H9 (cell line): ENCODE measurements around the gene RBM34. TPM values are rescaled to one million over a fixed set of nuclear protein-coding genes. Genes with fewer than 3 reads are reported as not detected.

ENCODE experiments used
- DNase-seq: peaks from one replicate; pipeline ENCODE4 v3.0.0-alpha.2; 2017
- H2AFZ ChIP-seq: one replicate; pipeline ENCODE4 v1.6.1; 2013; ENCODE audit warnings: mild to moderate bottlenecking, low read length, control low read depth, moderate library complexity
- H2AK5ac ChIP-seq: 2 replicates; pipeline ENCODE4 v1.6.1; 2013; ENCODE audit warnings: low read length, control low read depth, mixed read lengths; ENCODE audit not compliant: insufficient read length
- H2BK120ac ChIP-seq: one replicate; pipeline ENCODE4 v1.6.1; 2013; ENCODE audit warnings: low read depth, mild to moderate bottlenecking, low read length, control low read depth, inconsistent platforms; ENCODE audit not compliant: poor library complexity, severe bottlenecking
- H2BK12ac ChIP-seq: 2 replicates; pipeline ENCODE4 v1.6.1; 2013; ENCODE audit warnings: low read length, control low read depth, mixed read lengths, low read depth; ENCODE audit not compliant: insufficient read length
- H2BK15ac ChIP-seq: 2 replicates; pipeline ENCODE4 v1.6.1; 2013; ENCODE audit warnings: low read depth, low read length, control low read depth
- H2BK20ac ChIP-seq: one replicate; pipeline ENCODE4 v1.6.1; 2013; ENCODE audit warnings: low read depth, mild to moderate bottlenecking, low read length, control low read depth, inconsistent platforms; ENCODE audit not compliant: poor library complexity, severe bottlenecking
- H2BK5ac ChIP-seq: 2 replicates; pipeline ENCODE4 v1.6.1; 2013; ENCODE audit warnings: low read length, control low read depth, mixed read lengths; ENCODE audit not compliant: insufficient read length
- H3K14ac ChIP-seq: 2 replicates; pipeline ENCODE4 v1.6.1; 2013; ENCODE audit warnings: low read length, control low read depth; ENCODE audit not compliant: insufficient read depth
- H3K18ac ChIP-seq: 2 replicates; pipeline ENCODE4 v1.6.1; 2013; ENCODE audit warnings: low read depth, mild to moderate bottlenecking, mixed read lengths, low read length, control low read depth; ENCODE audit not compliant: insufficient read length
- H3K23ac ChIP-seq: 2 replicates; pipeline ENCODE4 v1.6.1; 2013; ENCODE audit warnings: low read length, control low read depth, mixed read lengths, low read depth; ENCODE audit not compliant: insufficient read length
- H3K23me2 ChIP-seq: 2 replicates; pipeline ENCODE4 v1.6.1; 2013; ENCODE audit warnings: low read depth, mild to moderate bottlenecking, mixed read lengths, low read length, control low read depth; ENCODE audit not compliant: insufficient read length, poor library complexity, severe bottlenecking
- H3K27ac ChIP-seq: 2 replicates; pipeline ENCODE4 v1.5.1; 2013; ENCODE audit warnings: low read length, control low read depth, mixed read lengths, low read depth; ENCODE audit not compliant: insufficient read length
- H3K27me3 ChIP-seq: 2 replicates; pipeline ENCODE4 v1.6.1; 2013; ENCODE audit warnings: low read length, control low read depth, inconsistent platforms; ENCODE audit not compliant: insufficient read depth
- H3K4ac ChIP-seq: 2 replicates; pipeline ENCODE4 v1.6.1; 2013; ENCODE audit warnings: low read depth, mild to moderate bottlenecking, control low read depth, inconsistent platforms, low read length, moderate library complexity
- H3K4me1 ChIP-seq: 2 replicates; pipeline ENCODE4 v1.6.1; 2013; ENCODE audit warnings: low read length, control low read depth, inconsistent platforms; ENCODE audit not compliant: insufficient read depth
- H3K4me2 ChIP-seq: 2 replicates; pipeline ENCODE4 v1.6.1; 2013; ENCODE audit warnings: low read length, control low read depth, mixed read lengths; ENCODE audit not compliant: insufficient read length, insufficient read depth
- H3K56ac ChIP-seq: 2 replicates; pipeline ENCODE4 v1.6.1; 2013; ENCODE audit warnings: low read depth, mild to moderate bottlenecking, mixed read lengths, low read length, control low read depth; ENCODE audit not compliant: insufficient read length
- H3K79me1 ChIP-seq: 2 replicates; pipeline ENCODE4 v1.6.1; 2013; ENCODE audit warnings: low read depth, mild to moderate bottlenecking, moderate library complexity, low read length, control low read depth, inconsistent platforms; ENCODE audit not compliant: insufficient read depth, poor library complexity, severe bottlenecking
- H3K79me2 ChIP-seq: 2 replicates; pipeline ENCODE4 v1.6.1; 2013; ENCODE audit warnings: low read length, control low read depth, inconsistent platforms; ENCODE audit not compliant: insufficient read depth
- H3K9ac ChIP-seq: 2 replicates; pipeline ENCODE4 v1.6.1; 2013; ENCODE audit warnings: low read length, control low read depth, mixed read lengths; ENCODE audit not compliant: insufficient read length; ENCODE audit errors: extremely low read depth
- H3K9me3 ChIP-seq: one replicate; pipeline ENCODE4 v1.6.1; 2013; ENCODE audit warnings: low read depth, low read length, inconsistent platforms; ENCODE audit not compliant: control insufficient read depth
- H3T11ph ChIP-seq: one replicate; pipeline ENCODE4 v1.6.1; 2013; ENCODE audit warnings: mild to moderate bottlenecking, low read length, control low read depth, inconsistent platforms
- H4K20me1 ChIP-seq: one replicate; pipeline ENCODE4 v1.6.1; 2013; ENCODE audit not compliant: control insufficient read depth, insufficient read length, insufficient read depth
- H4K5ac ChIP-seq: 2 replicates; pipeline ENCODE4 v1.6.1; 2013; ENCODE audit warnings: low read depth, mild to moderate bottlenecking, mixed read lengths, low read length, control low read depth; ENCODE audit not compliant: insufficient read length
- H4K8ac ChIP-seq: replicated peaks from 2 replicates; pipeline ENCODE4 v1.6.1; 2013; ENCODE audit warnings: low read length, control low read depth, mixed read lengths, low read depth; ENCODE audit not compliant: insufficient read length
- H4K91ac ChIP-seq: 2 replicates; pipeline ENCODE4 v1.6.1; 2013; ENCODE audit warnings: low read depth, mild to moderate bottlenecking, moderate library complexity, mixed read lengths, low read length, control low read depth; ENCODE audit not compliant: insufficient read length
- H3K27ac Mint-ChIP-seq, 3 experiments: 2 replicates in 2 of 3; 3 replicates in 1 of 3; pipeline ENCODE4 v1.8.0; 2020 to 2021; ENCODE audit warnings: mixed read lengths in 3 of 3, mild to moderate bottlenecking in 1 of 3, moderate library complexity in 1 of 3
- H3K27me3 Mint-ChIP-seq: 2 replicates; pipeline ENCODE4 v1.8.0; 2021; ENCODE audit warnings: low read depth, mild to moderate bottlenecking, moderate library complexity, mixed read lengths
- H3K36me3 Mint-ChIP-seq, 3 experiments: 2 replicates in 2 of 3; 3 replicates in 1 of 3; pipeline ENCODE4 v1.8.0; 2020 to 2021; ENCODE audit warnings: low read depth in 3 of 3, mixed read lengths in 3 of 3; ENCODE audit not compliant: insufficient read depth in 1 of 3
- H3K4me1 Mint-ChIP-seq, 2 experiments: 2 replicates each; pipeline ENCODE4 v1.8.0; 2020; ENCODE audit warnings: mixed read lengths in 2 of 2
- H3K4me3 Mint-ChIP-seq, 2 experiments: 2 replicates in 1 of 2; 3 replicates in 1 of 2; pipeline ENCODE4 v1.8.0; 2020 to 2021; ENCODE audit warnings: mild to moderate bottlenecking in 2 of 2, mixed read lengths in 2 of 2, moderate library complexity in 1 of 2
- H3K9me3 Mint-ChIP-seq, 2 experiments: 2 replicates in 1 of 2; 3 replicates in 1 of 2; pipeline ENCODE4 v1.8.0; 2020; ENCODE audit warnings: mild to moderate bottlenecking in 2 of 2, mixed read lengths in 2 of 2, moderate library complexity in 1 of 2
- WGBS: extraction: QIAGEN DNeasy Blood & Tissue Kit; methylation state at CpG from one replicate; pipeline ENCODE4 v1.1.7; 2013; ENCODE audit warnings: missing lambda C conversion rate, low lambda C conversion rate, mixed read lengths; ENCODE audit not compliant: insufficient read length; ENCODE audit errors: extremely low coverage; 5-methylcytosine and 5-hydroxymethylcytosine counted together
- total RNA-seq: library from RNA; stranded (reverse); gene quantifications from 2 replicates; pipeline ENCODE4 v1.2.1, GENCODE V29; 2021
- TF ChIP-seq, protein P1 (sequence below): fragments of 200-600 bp; sonication (generic); conservative IDR thresholded peaks from 3 replicates; pipeline ENCODE4 v1.8.0; 2021; ENCODE audit warnings: antibody characterized with exemption, mild to moderate bottlenecking

The RBM34 gene
- total RNA-seq, 1 experiment from 2014 or later, result 121 TPM

DNA sequence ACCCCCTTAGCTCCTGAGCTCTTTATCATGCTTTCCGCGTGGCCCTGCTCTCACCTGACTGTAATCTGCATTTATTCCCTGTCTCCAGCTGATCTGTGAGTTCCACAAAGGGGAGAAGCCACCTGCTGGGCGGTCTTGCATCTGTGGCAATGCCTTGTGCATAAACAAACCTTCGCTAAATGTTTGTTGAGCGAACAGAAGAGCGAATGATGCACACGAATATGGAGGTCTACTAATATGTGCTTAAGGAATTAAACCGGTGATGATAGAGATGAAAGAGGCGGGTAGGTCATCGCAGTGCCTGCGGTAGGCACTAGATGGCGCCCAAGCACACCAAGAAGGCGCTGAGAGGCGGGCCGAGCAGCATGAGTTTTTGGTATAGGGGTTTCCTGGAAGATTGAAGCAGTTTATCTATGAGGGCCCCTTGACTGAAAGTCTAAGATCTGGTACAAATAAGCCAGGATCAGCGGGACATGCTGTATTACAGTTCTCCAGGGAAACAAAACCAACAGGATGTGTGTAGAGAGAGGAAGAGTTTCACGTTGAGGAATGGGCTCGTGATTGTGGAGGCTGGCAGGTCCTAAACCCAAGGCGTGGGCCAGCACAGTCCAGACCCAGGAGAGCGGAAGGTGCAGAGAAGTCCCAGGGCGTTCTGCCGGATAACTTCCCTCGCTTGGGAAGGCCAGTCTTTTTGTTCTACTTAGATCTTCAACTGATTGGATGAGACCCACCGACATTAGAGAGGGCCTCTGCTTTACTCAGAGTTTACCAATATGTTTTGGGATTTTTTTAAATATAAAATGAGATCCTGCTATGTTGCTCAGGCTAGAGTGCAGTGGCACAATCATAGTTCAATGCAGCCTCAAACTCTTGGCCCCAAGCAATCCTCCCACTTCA, 67.1 kb downstream of the RBM34 start:
- H3K4me2 ChIP-seq, result peak overlapping the region; percentile 60
- no peak overlapping the region for H4K8ac ChIP-seq
- no peak overlapping the region for H2BK120ac ChIP-seq
- no peak overlapping the region for H2AK5ac ChIP-seq
- no peak overlapping the region for H3T11ph ChIP-seq
- no peaks in the 10 kb centered on the region for H3K27me3 ChIP-seq
- peaks cover 14% of the 10 kb centered on the region for H3K4me1 ChIP-seq
- H3K4me3 Mint-ChIP-seq, result peak overlapping the region; percentile 52 to 74
- H3K23ac ChIP-seq, result no peak overlapping the region
- no peak overlapping the region for H3K27ac ChIP-seq
- no peak overlapping the region for H3K56ac ChIP-seq
- no peak overlapping the region for H2BK5ac ChIP-seq
- H3K27ac Mint-ChIP-seq, result peak overlapping the region in 1 of 3 experiments; percentile 57; a peak in 2 of 7 replicates
- H3K4ac ChIP-seq, result no peak overlapping the region
- H3K79me2 ChIP-seq, result no peaks in the 10 kb centered on the region
- no peak overlapping the region for H2AFZ ChIP-seq
- no peak overlapping the region for H4K91ac ChIP-seq
- DNase-seq, result peak; percentile 84
- H3K79me1 ChIP-seq, result no peaks in the 10 kb centered on the region
- no peak overlapping the region for H2BK12ac ChIP-seq
- no peaks in the 10 kb centered on the region for H4K20me1 ChIP-seq
- H3K36me3 Mint-ChIP-seq, result no peaks in the 10 kb centered on the region; a peak in 1 of 7 replicates
- WGBS, result no CpG with 5 or more reads among the region's 24 CpGs
- TF ChIP-seq, protein P1, sequence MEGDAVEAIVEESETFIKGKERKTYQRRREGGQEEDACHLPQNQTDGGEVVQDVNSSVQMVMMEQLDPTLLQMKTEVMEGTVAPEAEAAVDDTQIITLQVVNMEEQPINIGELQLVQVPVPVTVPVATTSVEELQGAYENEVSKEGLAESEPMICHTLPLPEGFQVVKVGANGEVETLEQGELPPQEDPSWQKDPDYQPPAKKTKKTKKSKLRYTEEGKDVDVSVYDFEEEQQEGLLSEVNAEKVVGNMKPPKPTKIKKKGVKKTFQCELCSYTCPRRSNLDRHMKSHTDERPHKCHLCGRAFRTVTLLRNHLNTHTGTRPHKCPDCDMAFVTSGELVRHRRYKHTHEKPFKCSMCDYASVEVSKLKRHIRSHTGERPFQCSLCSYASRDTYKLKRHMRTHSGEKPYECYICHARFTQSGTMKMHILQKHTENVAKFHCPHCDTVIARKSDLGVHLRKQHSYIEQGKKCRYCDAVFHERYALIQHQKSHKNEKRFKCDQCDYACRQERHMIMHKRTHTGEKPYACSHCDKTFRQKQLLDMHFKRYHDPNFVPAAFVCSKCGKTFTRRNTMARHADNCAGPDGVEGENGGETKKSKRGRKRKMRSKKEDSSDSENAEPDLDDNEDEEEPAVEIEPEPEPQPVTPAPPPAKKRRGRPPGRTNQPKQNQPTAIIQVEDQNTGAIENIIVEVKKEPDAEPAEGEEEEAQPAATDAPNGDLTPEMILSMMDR, result peak; percentile 93
- H2BK15ac ChIP-seq, result no peak overlapping the region
- H3K9ac ChIP-seq, result no peak overlapping the region
- H2BK20ac ChIP-seq, result no peak overlapping the region
- H3K9me3 Mint-ChIP-seq, result no peaks in the 10 kb centered on the region; a peak in 1 of 5 replicates
- no peak overlapping the region for H3K18ac ChIP-seq
- H3K23me2 ChIP-seq, result peaks cover 4% of the 10 kb centered on the region
- H3K27me3 Mint-ChIP-seq, result no peaks in the 10 kb centered on the region; the same call in 1 of the 2 replicates
- no peak overlapping the region for H4K5ac ChIP-seq
- no peaks in the 10 kb centered on the region for H3K9me3 ChIP-seq
- peaks cover 31 to 34% of the 10 kb centered on the region in 2 experiments for H3K4me1 Mint-ChIP-seq
- peak overlapping the region; percentile 36; the same call in 1 of the 2 replicates for H3K14ac ChIP-seq
